OCI-LY7 (cell line): ENCODE results near the gene CHMP4B. TPM values are rescaled to one million over a fixed set of nuclear protein-coding genes. Genes with fewer than 3 reads are reported as not detected.

Experiments used
- BruUV-seq: library from RNA; stranded (reverse); fragments of 400-500 nt; replicated peaks from 2 replicates; lab custom pipeline; 2021; lab: Mats Ljungman, UMichigan
- CTCF ChIA-PET: fragments of 300-600 bp; sonication (Branson Sonifier 250); formaldehyde crosslinking; loops from one replicate; lab custom pipeline; 2022; ENCODE audit warnings: antibody characterized with exemption; ENCODE audit not compliant: unreplicated experiment; lab: Charles Lee
- POLR2A ChIA-PET: fragments of 300-600 bp; sonication (Branson Sonifier 250); formaldehyde crosslinking; loops from one replicate; lab custom pipeline; 2022; ENCODE audit warnings: antibody characterized with exemption; lab: Charles Lee
- DNase-seq: peaks from one replicate; pipeline ENCODE4 v3.0.0-alpha.2; 2015; ENCODE audit warnings: low spot score
- H2AFZ ChIP-seq: fragments of 200-600 bp; sonication (generic), shearing (Covaris generic); 2 replicates; pipeline ENCODE4 v1.6.1; 2014; ENCODE audit warnings: mild to moderate bottlenecking, antibody characterized with exemption, low read length, moderate library complexity
- H3K27ac ChIP-seq: fragments of 200-600 bp; sonication (generic); 2 replicates; pipeline ENCODE4 v1.5.1; 2014; ENCODE audit warnings: mixed run types, low read depth, mild to moderate bottlenecking, moderate library complexity, low read length, inconsistent platforms; ENCODE audit not compliant: poor library complexity, severe bottlenecking
- H3K36me3 ChIP-seq: fragments of 200-600 bp; sonication (generic); 2 replicates; pipeline ENCODE4 v1.6.1; 2014; ENCODE audit warnings: mild to moderate bottlenecking, antibody characterized with exemption, low read length, moderate library complexity, mixed read lengths; ENCODE audit not compliant: insufficient read depth
- H3K4me1 ChIP-seq: fragments of 200-600 bp; sonication (generic); 2 replicates; pipeline ENCODE4 v1.5.1; 2014; ENCODE audit warnings: mild to moderate bottlenecking, low read length; ENCODE audit not compliant: insufficient read depth, poor library complexity, severe bottlenecking
- H3K4me2 ChIP-seq: fragments of 200-600 bp; sonication (generic); 2 replicates; pipeline ENCODE4 v1.6.1; 2014; ENCODE audit warnings: mild to moderate bottlenecking, low read length
- H3K4me3 ChIP-seq: fragments of 200-600 bp; sonication (generic); 2 replicates; pipeline ENCODE4 v1.5.1; 2014; ENCODE audit warnings: mild to moderate bottlenecking, low read depth, low read length; ENCODE audit not compliant: poor library complexity, severe bottlenecking
- H3K79me2 ChIP-seq: fragments of 200-600 bp; sonication (generic); 2 replicates; pipeline ENCODE4 v1.6.1; 2016; ENCODE audit warnings: low read depth, mild to moderate bottlenecking, low read length, moderate library complexity, mixed read lengths; ENCODE audit not compliant: insufficient read depth
- H3K9me2 ChIP-seq: fragments of 200-600 bp; sonication (generic); 2 replicates; pipeline ENCODE4 v1.6.1; 2016; ENCODE audit warnings: mild to moderate bottlenecking, low read length, mixed read lengths; ENCODE audit not compliant: insufficient read depth
- H3K9me3 ChIP-seq: fragments of 200-600 bp; sonication (generic); 2 replicates; pipeline ENCODE4 v1.6.1; 2014; ENCODE audit warnings: mild to moderate bottlenecking, mixed run types, low read length, mixed read lengths
- H4K20me1 ChIP-seq: fragments of 200-600 bp; sonication (generic); 2 replicates; pipeline ENCODE4 v1.6.1; 2014; ENCODE audit warnings: mild to moderate bottlenecking, antibody characterized with exemption, low read length, moderate library complexity, mixed read lengths; ENCODE audit not compliant: insufficient read depth
- CTCF ChIP-seq: fragments of 200-600 bp; sonication (generic); conservative IDR thresholded peaks from 2 replicates; pipeline ENCODE4 v1.5.1; 2014; ENCODE audit warnings: mild to moderate bottlenecking, antibody characterized with exemption, low read length, moderate library complexity, mixed read lengths
- EZH2phosphoT487 ChIP-seq: fragments of 200-600 bp; sonication (generic); IDR thresholded peaks from 2 replicates; pipeline ENCODE4 v1.6.1; 2018; ENCODE audit warnings: low read depth, borderline replicate concordance, mild to moderate bottlenecking, mixed run types, antibody characterized with exemption, low read length, moderate library complexity, mixed read lengths
- intact Hi-C: fragments of 100-400 bp; cut with micrococcal nuclease; formaldehyde crosslinking; loops from one replicate; pipeline ENCODE4 v1.10.0; 2022; ENCODE audit not compliant: unreplicated experiment
- total RNA-seq, 2 experiments: library from RNA; depleted of rRNA in 1 of 2; stranded (reverse); fragments of >200 nt in 1 of 2; shearing (Covaris generic) in 1 of 2; gene quantifications; 2 replicates each; pipeline ENCODE4 v1.2.3, GENCODE V29; 2014 to 2022

The CHMP4B gene
- total RNA-seq, 2 experiments from 2014 or later: 32.4 to 84.2 TPM

- TF ChIP-seq EZH2phosphoT487 (no peak), CTCF (peak; percentile 61)
- Histone ChIP-seq H3K4me3 (peak overlapping the region; percentile 38), H3K9me3 (peaks cover 26% of the 10 kb centered on the region; the same call in 1 of the 2 replicates), H3K4me2 (peak overlapping the region; percentile 70), H3K36me3 (peaks cover 6% of the 10 kb centered on the region; the same call in 1 of the 2 replicates), H3K79me2 (no peaks in the 10 kb centered on the region), H3K27ac (peak overlapping the region; percentile 97), H2AFZ (peak overlapping the region; percentile 11; the same call in 1 of the 2 replicates), H3K4me1 (peaks cover 82% of the 10 kb centered on the region), H4K20me1 (no peaks in the 10 kb centered on the region), H3K9me2 (no peaks in the 10 kb centered on the region)
- no TSS peak for BruUV-seq
- intact Hi-C loops: loop anchor here (1.0 to 5.0 kb wide), 6 partner anchors 8 to 196 kb away; partner anchors contain the start of genes E2F1 and RALY
- CTCF ChIA-PET: interaction anchor here (0.9 to 1.5 kb wide), 6 partner anchors 9 to 229 kb away, joined by 3 to 7 read pairs (median 5); partner anchors contain the start of gene EIF2S2
- peak; percentile 98 for DNase-seq
- POLR2A ChIA-PET: interaction anchor here (0.5 to 2.6 kb wide), 12 partner anchors 8 to 229 kb away, joined by 3 to 11 read pairs (median 6); partner anchors contain the start of genes EIF2S2 and RALY
These were observed 72.0 kb downstream of the CHMP4B start for GRCh38 chr20:33883164-33883563.

GRCh38 chr20:33884633-33885032 lies 73.5 kb downstream of the CHMP4B start:
- Histone ChIP-seq H3K27ac (peak overlapping the region; percentile 97), H3K4me1 (peaks cover 92% of the 10 kb centered on the region), H3K9me2 (no peaks in the 10 kb centered on the region), H3K79me2 (no peaks in the 10 kb centered on the region), H3K36me3 (no peaks in the 10 kb centered on the region; the same call in 1 of the 2 replicates), H3K4me3 (peak overlapping the region; percentile 38), H3K4me2 (peak overlapping the region; percentile 70), H3K9me3 (peaks cover 14% of the 10 kb centered on the region; the same call in 1 of the 2 replicates), H2AFZ (no peak overlapping the region; the same call in 1 of the 2 replicates), H4K20me1 (no peaks in the 10 kb centered on the region)
- intact Hi-C loops: loop anchor here (5.0 kb wide), 2 partner anchors 138 to 197 kb away; partner anchors contain the start of gene E2F1
- TF ChIP-seq CTCF (no peak), EZH2phosphoT487 (no peak)
- POLR2A ChIA-PET: interaction anchor here (0.6 to 2.6 kb wide), 5 partner anchors 9 to 50 kb away, joined by 3 to 11 read pairs (median 9); no protein-coding TSS in a partner anchor
- no TSS peak for BruUV-seq
- CTCF ChIA-PET: interaction anchor here (1.4 kb wide), 1 partner anchor 22 kb away, joined by 7 read pairs; no protein-coding TSS in a partner anchor
- no peak for DNase-seq

DNA sequence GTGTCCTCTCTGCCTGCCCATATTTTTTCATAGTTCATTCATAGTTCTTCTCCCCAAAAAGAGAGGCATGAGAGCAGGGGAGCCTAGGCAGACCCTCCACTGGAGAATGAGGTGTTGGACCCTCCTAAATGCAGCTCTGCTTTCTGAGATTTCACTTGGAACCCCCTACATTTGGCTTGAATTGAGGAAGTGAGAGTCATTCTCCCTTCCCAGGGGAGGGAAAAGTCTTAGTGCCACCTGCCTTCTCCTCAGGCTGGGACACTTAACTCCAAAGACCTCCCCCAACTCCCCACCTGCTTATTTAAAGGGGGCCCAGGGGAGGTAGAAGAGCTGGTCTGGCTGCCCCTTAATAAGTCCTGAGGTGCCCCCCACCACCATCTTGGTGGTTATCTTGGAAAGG lies 78.2 kb downstream of the CHMP4B start:
- intact Hi-C loops: no loop called here
- H3K36me3 ChIP-seq: peaks cover 9% of the 10 kb centered on the region; the same call in 1 of the 2 replicates
- no peaks in the 10 kb centered on the region for H3K9me2 ChIP-seq
- no peak overlapping the region for H3K4me3 ChIP-seq
- TF ChIP-seq CTCF (no peak), EZH2phosphoT487 (no peak)
- DNase-seq: peak; percentile 56
- no peaks in the 10 kb centered on the region for H3K79me2 ChIP-seq
- peaks cover 23% of the 10 kb centered on the region for H3K9me3 ChIP-seq
- H2AFZ ChIP-seq: no peak overlapping the region
- peak overlapping the region; percentile 7 for H3K27ac ChIP-seq
- H4K20me1 ChIP-seq: no peaks in the 10 kb centered on the region
- ChIA-PET CTCF (no interaction called here), POLR2A (interaction anchor here (1.3 kb wide), 1 partner anchor 11 kb away, joined by 5 read pairs; no protein-coding TSS in a partner anchor)
- BruUV-seq: no TSS peak
- peak overlapping the region; percentile 37 for H3K4me2 ChIP-seq
- H3K4me1 ChIP-seq: peaks cover 59% of the 10 kb centered on the region
